Activated CD4-positive, alpha-beta T cell treated with anti-CD3 and anti-CD28 coated beads for 36 hours (primary cell): Measurements from ENCODE around the gene CALR. TPM values are rescaled to one million over a fixed set of nuclear protein-coding genes. Genes with fewer than 3 reads are reported as not detected.

Experiments
- ATAC-seq: fragments of 200-7000 bp; cut with Tn5 transposase; one replicate; pipeline ENCODE4 v1.10.0; 2021; ENCODE audit warnings: mild to moderate bottlenecking, moderate library complexity
- CTCF ChIA-PET: fragments of 350-600 bp; sonication (Branson Sonifier 250); formaldehyde crosslinking; loops from one replicate; lab custom pipeline; 2021; ENCODE audit warnings: antibody characterized with exemption; lab: Charles Lee
- POLR2A ChIA-PET: fragments of 350-600 bp; sonication (Branson Sonifier 250); formaldehyde crosslinking; loops from one replicate; lab custom pipeline; 2021; ENCODE audit warnings: antibody characterized with exemption, inconsistent platforms; lab: Charles Lee
- DNase-seq: peaks from one replicate; pipeline ENCODE4 v3.0.0-alpha.2; 2020
- H3K27ac Mint-ChIP-seq: one replicate; pipeline ENCODE4 v1.8.0; 2021; ENCODE audit warnings: mixed read lengths
- H3K27me3 Mint-ChIP-seq: one replicate; pipeline ENCODE4 v1.8.0; 2021; ENCODE audit warnings: mixed read lengths
- H3K36me3 Mint-ChIP-seq: one replicate; pipeline ENCODE4 v1.8.0; 2021; ENCODE audit warnings: low read depth, mixed read lengths
- H3K4me1 Mint-ChIP-seq: one replicate; pipeline ENCODE4 v1.8.0; 2021; ENCODE audit warnings: mixed read lengths
- H3K4me3 Mint-ChIP-seq: one replicate; pipeline ENCODE4 v1.8.0; 2021; ENCODE audit warnings: mild to moderate bottlenecking, moderate library complexity, mixed read lengths
- H3K9me3 Mint-ChIP-seq: one replicate; pipeline ENCODE4 v1.8.0; 2021; ENCODE audit warnings: low read depth, mixed read lengths
- intact Hi-C, 2 experiments: fragments of 100-400 bp; cut with DNase I in 1 of 2; cut with micrococcal nuclease in 1 of 2; formaldehyde crosslinking; loops; one replicate each; pipeline versions ENCODE4 v1.14.2 to v1.15.1; 2022 to 2024; cut with DNase I, micrococcal nuclease
- total RNA-seq, 2 experiments: library from RNA; stranded (reverse); gene quantifications; one replicate each; pipeline ENCODE4 v1.2.3, GENCODE V29; 2021

The CALR gene
- total RNA-seq, 2 experiments from 2014 or later = 557 to 569 TPM

DNA sequence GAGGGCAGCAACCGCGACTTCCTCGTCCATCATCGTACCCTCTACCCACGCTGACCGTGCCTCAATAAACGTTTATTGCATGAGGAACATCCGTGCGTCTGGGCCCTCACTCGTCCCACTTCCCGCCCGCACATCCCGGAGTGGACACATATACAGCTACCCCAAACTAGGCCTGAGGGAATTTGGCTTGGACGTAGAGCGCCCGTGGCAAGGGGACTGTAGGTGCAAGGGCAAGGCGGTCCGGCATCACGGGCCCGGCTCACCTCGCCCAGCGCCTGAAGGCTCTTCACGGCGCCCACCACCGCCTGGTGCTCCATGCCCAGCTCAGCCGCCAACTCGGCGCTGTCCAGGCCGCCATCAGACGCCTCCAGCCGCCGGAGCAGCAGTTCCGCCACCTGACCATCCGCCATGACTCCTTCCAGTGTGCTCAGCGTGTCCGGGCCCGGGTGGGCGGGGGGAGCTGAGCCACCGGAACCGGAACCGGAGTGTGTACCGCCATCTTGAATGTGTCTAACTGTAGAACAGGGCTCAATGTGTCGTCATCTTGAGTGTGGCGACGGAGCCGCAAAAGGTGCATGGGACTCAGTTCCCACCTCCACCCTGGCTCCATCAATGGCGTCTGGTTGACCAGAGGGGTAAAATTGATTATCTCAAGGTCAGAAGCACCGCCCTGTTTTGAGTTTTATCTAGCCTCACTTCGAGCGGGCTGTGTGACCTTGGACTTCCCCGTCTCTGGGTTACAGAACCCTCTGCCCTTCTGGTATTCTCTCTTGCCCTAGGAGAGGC, 4.9 kb upstream of the CALR start, which contains the start of gene FARSA:
TSS of gene FARSA (minus strand) at position 425 of the 786 bp plus-strand sequence. CDS start at position 410, 15 bp downstream.
- peak within 1 kb of the TSS; percentile 99 for H3K4me3 Mint-ChIP-seq
- H3K36me3 Mint-ChIP-seq = peaks cover 36% of the 10 kb centered on the region
- H3K9me3 Mint-ChIP-seq = no peaks in the 10 kb centered on the region
- peak within 1 kb of the TSS; percentile 94 for H3K27ac Mint-ChIP-seq
- intact Hi-C loops = loop anchor here (1.0 to 10.0 kb wide), 9 partner anchors 12 to 1071 kb away; partner anchors contain the start of genes SYCE2 (in 2 of the 2), DHPS (in 1 of the 2), GADD45GIP1 (in 1 of the 2) and GCDH (in 1 of the 2)
- peak; percentile 69 for ATAC-seq
- no peaks in the 10 kb centered on the region for H3K27me3 Mint-ChIP-seq
- DNase-seq = peak; percentile 96
- peaks cover 39% of the 10 kb centered on the region for H3K4me1 Mint-ChIP-seq
- POLR2A ChIA-PET = interaction anchor here (1.0 to 1.3 kb wide), 2 partner anchors 42 to 48 kb away, joined by 3 to 4 read pairs; partner anchors contain the start of gene GCDH
- CTCF ChIA-PET = interaction anchor here (1.0 to 1.7 kb wide), 4 partner anchors 20 to 32 kb away, joined by 3 to 4 read pairs (median 4); no protein-coding TSS in a partner anchor

DNA sequence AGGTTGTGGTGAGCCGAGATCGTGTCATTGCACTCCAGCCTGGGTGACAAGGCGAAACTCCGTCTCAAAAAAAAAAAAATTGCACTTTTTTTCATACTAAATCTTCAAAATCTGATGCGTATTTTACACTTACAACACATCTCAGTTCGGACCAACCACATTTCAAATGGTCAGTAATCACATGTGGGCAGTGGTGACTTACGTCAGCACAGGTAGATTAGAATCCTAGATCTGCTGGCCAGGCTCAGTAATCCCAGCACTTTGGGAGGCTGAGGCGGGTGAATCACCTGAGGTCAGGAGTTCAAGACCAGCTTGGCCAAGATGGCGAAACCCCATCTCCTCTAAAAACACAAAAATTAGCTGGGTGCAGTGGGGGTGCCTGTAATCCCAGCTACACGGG, 3.3 kb upstream of the CALR start:
- DNase-seq (peak; percentile 4), ATAC-seq (no peak)
- ChIA-PET CTCF (interaction anchor here (0.6 to 0.7 kb wide), 2 partner anchors 16 to 156 kb away, joined by 3 to 4 read pairs; partner anchors contain the start of gene SYCE2), POLR2A (interaction anchor here (1.0 kb wide), 1 partner anchor 50 kb away, joined by 3 read pairs; no protein-coding TSS in a partner anchor)
- H3K36me3 Mint-ChIP-seq = peaks cover 42% of the 10 kb centered on the region
- H3K27ac Mint-ChIP-seq = no peak overlapping the region
- no peak overlapping the region for H3K4me3 Mint-ChIP-seq
- peaks cover 48% of the 10 kb centered on the region for H3K4me1 Mint-ChIP-seq
- no peaks in the 10 kb centered on the region for H3K27me3 Mint-ChIP-seq
- intact Hi-C loops = loop anchor here (5.0 to 10.0 kb wide), 3 partner anchors 143 to 1070 kb away; partner anchors contain the start of genes JUNB (in 1 of the 2), RFX1 (in 1 of the 2) and TNPO2 (in 1 of the 2)
- H3K9me3 Mint-ChIP-seq = no peaks in the 10 kb centered on the region

DNA sequence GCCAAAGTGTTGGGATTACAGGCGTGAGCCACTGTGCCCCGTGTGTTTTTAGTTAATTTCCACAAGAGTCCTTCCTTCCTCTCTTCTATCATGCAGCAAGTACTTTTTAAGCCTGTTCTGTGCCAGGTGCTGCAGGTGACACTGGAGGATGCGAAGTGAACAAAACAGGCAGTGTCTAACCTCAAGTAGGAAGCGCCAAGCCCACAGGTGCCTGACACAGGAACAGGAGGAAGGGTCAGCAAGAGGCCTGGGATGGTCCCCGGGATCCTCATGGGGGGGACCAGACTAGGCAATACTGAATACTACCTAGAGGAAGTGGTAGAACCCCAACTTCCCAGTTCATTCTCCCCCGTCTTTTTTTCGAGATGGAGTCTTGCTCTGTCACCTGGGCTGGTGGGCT, 1.8 kb upstream of the CALR start:
- ATAC-seq = no peak
- peak; percentile 20 for DNase-seq
- peaks cover 58% of the 10 kb centered on the region for H3K4me1 Mint-ChIP-seq
- peaks cover 46% of the 10 kb centered on the region for H3K36me3 Mint-ChIP-seq
- peak overlapping the region; percentile 77 for H3K27ac Mint-ChIP-seq
- H3K9me3 Mint-ChIP-seq = no peaks in the 10 kb centered on the region
- H3K27me3 Mint-ChIP-seq = no peaks in the 10 kb centered on the region
- ChIA-PET CTCF (no interaction called here), POLR2A (no interaction called here)
- intact Hi-C loops = loop anchor here (5.0 to 10.0 kb wide), 3 partner anchors 144 to 1068 kb away; partner anchors contain the start of genes JUNB (in 1 of the 2), RFX1 (in 1 of the 2) and TNPO2 (in 1 of the 2)
- H3K4me3 Mint-ChIP-seq = no peak overlapping the region

DNA sequence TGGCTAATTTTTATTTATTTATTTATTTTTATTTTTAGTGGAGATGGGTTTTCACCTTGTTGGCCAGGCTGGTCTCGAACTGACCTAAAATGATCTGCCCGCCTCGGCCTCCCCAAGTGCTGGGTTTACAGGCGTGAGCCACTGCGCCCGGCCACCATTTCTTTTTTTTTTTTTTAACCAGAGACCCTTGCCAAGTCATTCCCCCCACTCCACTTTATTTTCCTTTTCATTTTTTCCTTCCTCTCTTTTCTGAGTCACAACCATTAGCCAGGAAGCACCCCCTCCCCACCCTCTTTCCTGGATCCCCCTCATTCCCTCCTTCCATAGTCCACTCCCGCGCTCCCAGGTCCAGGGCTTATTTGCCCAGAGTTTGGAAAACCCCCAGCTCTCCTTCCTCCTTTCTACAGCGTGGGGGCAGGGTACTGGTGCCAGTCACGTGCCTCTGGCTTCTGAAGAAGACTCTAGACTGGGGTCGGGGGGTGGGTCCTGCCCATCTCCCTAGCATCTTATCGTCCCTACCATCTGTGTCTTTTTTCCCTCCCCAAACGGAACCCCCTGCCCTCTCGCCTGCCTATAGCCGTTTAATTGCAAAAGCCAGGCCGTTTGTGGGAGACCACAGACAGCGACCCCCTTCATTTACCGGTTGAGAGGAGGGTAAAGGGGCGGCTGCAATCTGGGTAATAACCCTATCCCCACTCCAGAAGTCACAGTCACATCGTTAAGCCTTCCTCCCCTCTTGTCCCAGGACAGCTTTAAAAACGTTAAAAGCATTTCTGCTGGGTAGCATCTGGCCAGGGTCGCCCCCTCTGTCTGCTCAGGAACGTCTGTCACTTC, 1.1 kb upstream of the CALR start:
- ChIA-PET CTCF (interaction anchor here (0.9 to 2.8 kb wide), 4 partner anchors 28 to 172 kb away, joined by 3 to 13 read pairs (median 4); partner anchors contain the start of gene GCDH), POLR2A (interaction anchor here (0.5 to 1.2 kb wide), 5 partner anchors 18 to 209 kb away, joined by 3 to 7 read pairs (median 4); partner anchors contain the start of genes GCDH and SYCE2)
- Mint-ChIP-seq H3K27me3 (no peaks in the 10 kb centered on the region), H3K27ac (peak overlapping the region; percentile 86), H3K4me1 (peaks cover 57% of the 10 kb centered on the region), H3K36me3 (peaks cover 49% of the 10 kb centered on the region), H3K9me3 (no peaks in the 10 kb centered on the region), H3K4me3 (peak overlapping the region; percentile 99)
- DNase-seq (peak; percentile 50), ATAC-seq (no peak)
- intact Hi-C loops = loop anchor here (5.0 to 10.0 kb wide), 3 partner anchors 145 to 1067 kb away; partner anchors contain the start of genes JUNB (in 1 of the 2), RFX1 (in 1 of the 2) and TNPO2 (in 1 of the 2)

- H3K4me1 Mint-ChIP-seq = peaks cover 62% of the 10 kb centered on the region
- intact Hi-C loops = loop anchor here (1.0 to 10.0 kb wide), 13 partner anchors 18 to 1066 kb away; partner anchors contain the start of genes SYCE2 (in 2 of the 2), GADD45GIP1 (in 1 of the 2), GCDH (in 1 of the 2) and GET3 (in 1 of the 2)
- ATAC-seq (no peak), DNase-seq (peak; percentile 67)
- no peaks in the 10 kb centered on the region for H3K27me3 Mint-ChIP-seq
- ChIA-PET CTCF (interaction anchor here (0.6 to 2.8 kb wide), 3 partner anchors 26 to 150 kb away, joined by 3 to 13 read pairs (median 3); no protein-coding TSS in a partner anchor), POLR2A (interaction anchor here (0.7 kb wide), 1 partner anchor 1067 kb away, joined by 8 read pairs; no protein-coding TSS in a partner anchor)
- peak overlapping the region; percentile 96 for H3K27ac Mint-ChIP-seq
- H3K36me3 Mint-ChIP-seq = peaks cover 55% of the 10 kb centered on the region
- H3K4me3 Mint-ChIP-seq = peak overlapping the region; percentile 99
- no peaks in the 10 kb centered on the region for H3K9me3 Mint-ChIP-seq
Measured at GRCh38 chr19:12938779-12939601, 581 bp downstream of the CALR start.

- Mint-ChIP-seq H3K36me3 (peaks cover 62% of the 10 kb centered on the region), H3K4me3 (peak overlapping the region; percentile 99), H3K9me3 (no peaks in the 10 kb centered on the region), H3K27ac (peak overlapping the region; percentile 96), H3K4me1 (peaks cover 66% of the 10 kb centered on the region), H3K27me3 (no peaks in the 10 kb centered on the region)
- ATAC-seq (no peak), DNase-seq (no peak)
- POLR2A ChIA-PET = no interaction called here
- CTCF ChIA-PET = interaction anchor here (0.6 to 2.8 kb wide), 2 partner anchors 25 to 74 kb away, joined by 3 to 13 read pairs; no protein-coding TSS in a partner anchor
- intact Hi-C loops = loop anchor here (2.0 to 10.0 kb wide), 8 partner anchors 17 to 1575 kb away; partner anchors contain the start of genes DNAJB1 (in 1 of the 2), GADD45GIP1 (in 1 of the 2), IER2 (in 1 of the 2) and JUNB (in 1 of the 2)
Measured at GRCh38 chr19:12939975-12940423, 1.6 kb downstream of the CALR start.

DNA sequence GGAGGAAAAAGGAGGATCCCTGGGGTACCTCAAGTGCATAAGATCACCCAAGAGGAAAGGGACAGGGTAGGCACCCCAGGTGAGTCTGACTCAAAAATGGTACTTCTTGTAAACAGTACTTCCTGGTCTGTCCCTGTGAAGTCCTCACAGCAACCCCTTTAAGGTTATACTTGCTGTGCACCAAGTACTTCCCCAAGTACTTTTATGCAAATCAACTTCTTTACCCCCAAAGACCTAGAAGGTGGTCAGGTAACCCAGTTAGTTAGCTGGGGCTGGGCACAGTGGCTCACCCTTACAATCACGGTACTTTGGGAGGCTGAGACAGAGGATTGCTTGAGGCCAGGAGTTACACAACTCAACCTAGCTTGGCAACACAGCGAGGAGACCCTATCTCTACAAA, 2.5 kb downstream of the CALR start:
- H3K27ac Mint-ChIP-seq = peak overlapping the region; percentile 96
- H3K9me3 Mint-ChIP-seq = no peaks in the 10 kb centered on the region
- H3K36me3 Mint-ChIP-seq = peaks cover 70% of the 10 kb centered on the region
- H3K4me1 Mint-ChIP-seq = peaks cover 72% of the 10 kb centered on the region
- no peak for ATAC-seq
- DNase-seq = no peak
- ChIA-PET CTCF (no interaction called here), POLR2A (interaction anchor here (0.6 kb wide), 2 partner anchors 42 to 123 kb away, joined by 3 read pairs; no protein-coding TSS in a partner anchor)
- no peaks in the 10 kb centered on the region for H3K27me3 Mint-ChIP-seq
- H3K4me3 Mint-ChIP-seq = peak overlapping the region; percentile 51
- intact Hi-C loops = loop anchor here in 1 of 2 experiments (10.0 kb wide), 1 partner anchor 1574 kb away; the partner anchor contains the start of gene DNAJB1

GRCh38 chr19:12943437-12944044, 5.1 kb downstream of the CALR start:
- Mint-ChIP-seq H3K4me3 (peak overlapping the region; percentile 10), H3K27me3 (no peaks in the 10 kb centered on the region), H3K27ac (peak overlapping the region; percentile 67), H3K4me1 (peaks cover 69% of the 10 kb centered on the region), H3K36me3 (peaks cover 88% of the 10 kb centered on the region), H3K9me3 (no peaks in the 10 kb centered on the region)
- CTCF ChIA-PET = no interaction called here
- POLR2A ChIA-PET = no interaction called here
- DNase-seq = no peak
- intact Hi-C loops = loop anchor here in 1 of 2 experiments (2.0 to 10.0 kb wide), 2 partner anchors 153 to 1571 kb away; partner anchors contain the start of genes DNAJB1 and JUNB
- no peak for ATAC-seq

GRCh38 chr19:12944104-12944674, 5.8 kb downstream of the CALR start:
- POLR2A ChIA-PET = no interaction called here
- intact Hi-C loops = loop anchor here in 1 of 2 experiments (2.0 to 10.0 kb wide), 2 partner anchors 153 to 1571 kb away; partner anchors contain the start of genes DNAJB1 and JUNB

More at GRCh38 chr19:12944104-12944674, 5.8 kb downstream of the CALR start:
- H3K36me3 Mint-ChIP-seq = peaks cover 87% of the 10 kb centered on the region
- CTCF ChIA-PET = no interaction called here
- no peaks in the 10 kb centered on the region for H3K9me3 Mint-ChIP-seq
- peaks cover 69% of the 10 kb centered on the region for H3K4me1 Mint-ChIP-seq
- H3K27ac Mint-ChIP-seq = peak overlapping the region; percentile 97
- H3K4me3 Mint-ChIP-seq = peak overlapping the region; percentile 88
- H3K27me3 Mint-ChIP-seq = no peaks in the 10 kb centered on the region
- DNase-seq (no peak), ATAC-seq (no peak)
